Heart left ventricle (tissue), 16 donors: ENCODE measurements around the gene VSTM5. TPM values are rescaled to one million over a fixed set of nuclear protein-coding genes. Genes with fewer than 3 reads are reported as not detected.

Experiments
- ATAC-seq, 4 donors: fragments of 200-7000 bp; cut with Tn5 transposase; one replicate each; pipeline ENCODE4 v1.9.1; 2020 to 2022; ENCODE audit warnings: moderate library complexity in 4 of 4, mild to moderate bottlenecking in 3 of 4, moderate number of reproducible peaks in 1 of 4
- DNase-seq, 5 donors: peaks; one replicate each; pipeline ENCODE4 v3.0.0-alpha.2; 2020
- H3K27ac ChIP-seq, 12 donors: fragments of 200-600 bp; sonication (generic) in 4 of 12; one replicate each; pipeline versions ENCODE4 v1.5.0 to v1.8.0; 2016 to 2022; ENCODE audit warnings: mild to moderate bottlenecking in 2 of 12
- H3K27me3 ChIP-seq, 9 donors: fragments of 200-600 bp; sonication (generic) in 2 of 9; one replicate each; pipeline versions ENCODE4 v1.5.1 to v1.8.0; 2016 to 2022; ENCODE audit warnings: mild to moderate bottlenecking in 3 of 9
- H3K36me3 ChIP-seq, 9 donors: fragments of 200-600 bp; sonication (generic) in 2 of 9; one replicate each; pipeline versions ENCODE4 v1.5.0 to v1.8.0; 2018 to 2022; ENCODE audit warnings: mild to moderate bottlenecking in 2 of 9
- H3K4me1 ChIP-seq, 12 donors: fragments of 200-600 bp; sonication (generic) in 4 of 12; one replicate each; pipeline versions ENCODE4 v1.5.0 to v1.8.0; 2016 to 2022; ENCODE audit warnings: mild to moderate bottlenecking in 3 of 12
- H3K4me3 ChIP-seq, 12 donors: fragments of 200-600 bp; sonication (generic) in 4 of 12; one replicate each; pipeline versions ENCODE4 v1.5.0 to v1.8.0; 2017 to 2022; ENCODE audit warnings: mild to moderate bottlenecking in 9 of 12, moderate library complexity in 4 of 12
- H3K9me3 ChIP-seq, 12 donors: fragments of 200-600 bp; sonication (generic) in 4 of 12; one replicate each; pipeline versions ENCODE4 v1.5.0 to v1.8.0; 2016 to 2022; ENCODE audit warnings: mild to moderate bottlenecking in 1 of 12
- POLR2A ChIP-seq, 2 donors: fragments of 450-650 bp; IDR thresholded peaks; one replicate each; pipeline ENCODE4 v1.6.1; 2017; ENCODE audit warnings: antibody characterized with exemption in 2 of 2, mild to moderate bottlenecking in 2 of 2, moderate library complexity in 2 of 2
- WGBS, 4 donors: extraction: QIAGEN DNeasy Blood & Tissue Kit in 2 of 4; methylation state at CpG; one replicate each; pipeline versions ENCODE4 v1.1.5 to v1.1.7; 2013 to 2018; 5-methylcytosine and 5-hydroxymethylcytosine counted together
- intact Hi-C, 10 donors: fragments of 100-400 bp; cut with DNase I; formaldehyde crosslinking; loops; one replicate each; pipeline versions ENCODE4 v1.11.1 to v1.14.2; 2022
- polyA plus RNA-seq, 2 donors: library from polyadenylated mRNA; stranded (reverse); fragments of 200-250 nt; gene quantifications; one replicate each; pipeline ENCODE4 v1.2.3, GENCODE V29; 2013
- total RNA-seq, 9 donors: library from RNA; depleted of rRNA in 2 of 9; stranded (reverse); fragments of >200 nt in 2 of 9; fragmentation: NEBNext Ultra II Directional in 3 of 9; extraction: Animal tissue kit (Norgen Biotek cat#: 25700) in 3 of 9; gene quantifications; one replicate each; pipeline versions ENCODE4 v1.1.0 to v1.2.4, GENCODE V29; 2016 to 2023
- TF ChIP-seq, protein P1 (sequence below), 12 donors: fragments of 200-600 bp; sonication (generic) in 4 of 12; IDR thresholded peaks; one replicate each; pipeline versions ENCODE4 v1.5.0 to v1.8.0; 2018 to 2022; ENCODE audit warnings: antibody characterized with exemption in 12 of 12, mild to moderate bottlenecking in 5 of 12
- donor health status: ischemic (EF 13 %, LVEDD 7.1; RV severe dilation, severe dysfunction).
- donor health status: healthy with polysubstance abuse.
- donor health status: DM: no; HTN: yes; CAD: no.
- donor health status: DM: no; HTN: no; CAD: no.
- donor health status: ischemic (EF 25% LVEDD 6.9; RV normal size, moderate dysfunction).
- donor health status: ischemic (EF 25% LVEDD 5.7; RV mildly dilated, moderate dysfunction).
- donor health status: healthy.
- donor health status: DM: yes; HTN: yes; CAD: no.
- donor health status: ischemic (EF 35%, LVEDD 5.7; RV mildly dilated, moderate dysfunction).
- donor health status: nonischemic (EF 11% LVEDD 7.7; RV severe dilation, severe dysfunction).
- donor health status: DM: yes; HTN: yes; CAD: no.
- donor health status: PGD.
- donor health status: ischemic (EF 29% LVEDD 5.4; RV normal size, mild dysfunction).
- donor health status: nonischemic (EF 23%, LVEDD 6.1; RV moderate dilation, normal function).

VSTM5 gene
- total and polyA plus RNA-seq, 11 donors = 0.04 to 0.16 (median 0.08) TPM; not detected in 7

DNA sequence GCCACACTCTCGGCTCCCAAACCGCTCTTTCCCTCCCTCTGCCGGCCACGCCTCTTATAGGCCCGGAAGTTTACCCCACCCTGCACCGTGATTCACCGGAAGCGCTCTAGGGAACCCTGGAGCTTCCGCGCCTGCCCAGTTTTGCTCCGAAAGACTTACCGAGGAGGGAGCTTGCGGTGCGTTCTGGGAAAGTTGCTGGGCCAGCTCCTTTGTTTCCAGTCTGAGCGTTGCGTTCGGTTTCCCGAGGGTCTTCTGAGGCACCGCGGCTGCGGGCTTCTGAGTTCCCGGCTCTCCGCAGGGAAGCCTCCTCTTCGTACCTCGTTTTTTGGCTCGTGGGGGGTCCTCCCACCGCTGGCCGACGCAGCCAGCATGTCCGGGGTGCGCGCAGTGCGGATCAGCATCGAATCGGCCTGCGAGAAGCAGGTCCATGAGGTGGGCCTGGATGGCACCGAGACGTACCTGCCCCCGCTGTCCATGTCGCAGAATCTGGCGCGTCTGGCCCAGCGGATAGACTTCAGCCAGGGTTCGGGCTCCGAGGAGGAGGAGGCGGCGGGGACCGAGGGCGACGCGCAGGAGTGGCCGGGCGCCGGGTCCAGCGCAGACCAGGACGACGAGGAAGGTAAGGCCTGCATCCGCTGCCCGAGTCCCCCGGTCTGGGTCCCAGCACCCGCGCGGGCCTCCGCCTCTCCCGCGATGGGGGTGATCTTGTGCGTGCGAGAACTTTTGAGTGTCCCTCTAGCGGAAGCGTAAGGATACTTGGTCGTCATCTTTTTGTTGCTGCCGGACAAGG lies 66.1 kb downstream of the VSTM5 start, which contains the start of gene MED17:
Gene MED17, plus strand, starts transcription at position 138 of the 790 bp plus-strand sequence. Its CDS starts 232 bp downstream, at position 370.
- peak; percentile 99 to 100 (median 100) for ATAC-seq
- WGBS, 4 donors = 0 to 1% (median 1%) methylated on average over 56 to 72 of the region's 72 CpGs

GRCh38 chr11:93783765-93784144 lies 66.7 kb downstream of the VSTM5 start:
- H3K27me3 ChIP-seq = no peaks in the 10 kb centered on the region
- intact Hi-C loops = loop anchor here in 9 of 10 donors (1.0 to 5.0 kb wide), 2 partner anchors 41 to 42 kb away; partner anchors contain the start of genes C11orf54 (in 9 of the 9) and TAF1D (in 9 of the 9)
- H3K36me3 ChIP-seq = peaks cover 0 to 22% (median 8%) of the 10 kb centered on the region in 9 donors
- H3K27ac ChIP-seq = peak overlapping the region; percentile 84 to 98 (median 95)
- H3K9me3 ChIP-seq = no peaks in the 10 kb centered on the region
- no peak for TF ChIP-seq POLR2A (IDR thresholded peaks at IDR 0.05)
- TF ChIP-seq, protein P1, sequence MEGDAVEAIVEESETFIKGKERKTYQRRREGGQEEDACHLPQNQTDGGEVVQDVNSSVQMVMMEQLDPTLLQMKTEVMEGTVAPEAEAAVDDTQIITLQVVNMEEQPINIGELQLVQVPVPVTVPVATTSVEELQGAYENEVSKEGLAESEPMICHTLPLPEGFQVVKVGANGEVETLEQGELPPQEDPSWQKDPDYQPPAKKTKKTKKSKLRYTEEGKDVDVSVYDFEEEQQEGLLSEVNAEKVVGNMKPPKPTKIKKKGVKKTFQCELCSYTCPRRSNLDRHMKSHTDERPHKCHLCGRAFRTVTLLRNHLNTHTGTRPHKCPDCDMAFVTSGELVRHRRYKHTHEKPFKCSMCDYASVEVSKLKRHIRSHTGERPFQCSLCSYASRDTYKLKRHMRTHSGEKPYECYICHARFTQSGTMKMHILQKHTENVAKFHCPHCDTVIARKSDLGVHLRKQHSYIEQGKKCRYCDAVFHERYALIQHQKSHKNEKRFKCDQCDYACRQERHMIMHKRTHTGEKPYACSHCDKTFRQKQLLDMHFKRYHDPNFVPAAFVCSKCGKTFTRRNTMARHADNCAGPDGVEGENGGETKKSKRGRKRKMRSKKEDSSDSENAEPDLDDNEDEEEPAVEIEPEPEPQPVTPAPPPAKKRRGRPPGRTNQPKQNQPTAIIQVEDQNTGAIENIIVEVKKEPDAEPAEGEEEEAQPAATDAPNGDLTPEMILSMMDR (IDR thresholded peaks at IDR 0.05) = no peak
- H3K4me1 ChIP-seq = peaks cover 0 to 36% (median 30%) of the 10 kb centered on the region in 12 donors
- WGBS, 4 donors = 0 to 1% (median 0%) methylated on average over 10 of the region's 10 CpGs
- DNase-seq (peak in 2 of 5 donors; percentile 38 to 70), ATAC-seq (peak; percentile 43 to 62 (median 54))
- H3K4me3 ChIP-seq = peak overlapping the region; percentile 75 to 98 (median 88)

More for the DNA sequence above, 66.1 kb downstream of the VSTM5 start, which contains the start of gene MED17:
- Histone ChIP-seq H3K36me3 (peaks cover 0 to 28% (median 14%) of the 10 kb centered on the region in 9 donors), H3K4me3 (peak within 1 kb of the TSS; percentile 75 to 98 (median 88)), H3K9me3 (no peaks in the 10 kb centered on the region), H3K27me3 (no peaks in the 10 kb centered on the region), H3K27ac (peak within 1 kb of the TSS; percentile 84 to 98 (median 95)), H3K4me1 (peaks cover 0 to 36% (median 30%) of the 10 kb centered on the region in 12 donors)
- intact Hi-C loops = loop anchor here in 9 of 10 donors (1.0 to 5.0 kb wide), 2 partner anchors 42 to 43 kb away; partner anchors contain the start of genes C11orf54 (in 9 of the 9) and TAF1D (in 9 of the 9)
- DNase-seq = peak; percentile 93 to 95 (median 95)
- TF ChIP-seq, protein P1 (IDR thresholded peaks at IDR 0.05) = peak; percentile 18 to 71 (median 45)
- TF ChIP-seq POLR2A (IDR thresholded peaks at IDR 0.05) = peak in 1 of 2 donors; percentile 83

DNA sequence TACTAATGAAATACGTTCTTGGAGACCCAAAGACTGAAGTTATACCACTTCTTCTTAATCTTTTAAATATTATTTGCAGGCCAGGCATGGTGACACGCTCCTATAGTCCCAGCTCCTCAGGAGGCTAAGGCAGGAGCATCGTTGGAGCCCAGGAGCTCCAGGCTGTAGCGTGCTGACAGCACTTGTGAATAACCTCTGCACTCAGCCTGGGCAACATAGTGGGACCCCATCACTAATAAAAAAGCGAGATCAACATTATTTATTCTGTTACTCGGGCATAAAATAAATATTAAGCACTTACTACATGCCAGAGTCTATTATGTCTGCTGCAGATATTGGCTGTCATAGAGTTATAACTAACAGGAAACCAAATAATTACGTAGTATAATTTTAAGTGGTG lies 67.1 kb downstream of the VSTM5 start:
- intact Hi-C loops = loop anchor here in 8 of 10 donors (5.0 kb wide), 1 partner anchor 41 kb away; the partner anchor contains the start of genes C11orf54 (in 8 of the 8) and TAF1D (in 8 of the 8)
- DNase-seq = no peak

More for the DNA sequence above, 67.1 kb downstream of the VSTM5 start:
- Histone ChIP-seq H3K36me3 (peaks cover 0 to 18% (median 4%) of the 10 kb centered on the region in 9 donors), H3K4me1 (peaks cover 0 to 36% (median 30%) of the 10 kb centered on the region in 12 donors), H3K9me3 (no peaks in the 10 kb centered on the region), H3K27me3 (no peaks in the 10 kb centered on the region), H3K4me3 (peak overlapping the region; percentile 75 to 98 (median 88)), H3K27ac (peak overlapping the region in 10 of 12 donors; percentile 88 to 98 (median 95))
- TF ChIP-seq POLR2A (IDR thresholded peaks at IDR 0.05) = no peak
- TF ChIP-seq, protein P1 (IDR thresholded peaks at IDR 0.05) = no peak
- no peak for ATAC-seq
- WGBS, 4 donors = 54 to 61% (median 60%) methylated on average over 7 of the region's 7 CpGs
